HEK293 (cell line): Measurements from ENCODE around the gene RLN3.

ENCODE experiments used
- PRDM1 ChIP-seq: fragments of 450-650 bp; formaldehyde crosslinking; IDR thresholded peaks from 2 replicates; pipeline ENCODE4; 2016; ENCODE audit warnings: missing biosample characterization, missing genetic modification characterization

RLN3 gene

DNA sequence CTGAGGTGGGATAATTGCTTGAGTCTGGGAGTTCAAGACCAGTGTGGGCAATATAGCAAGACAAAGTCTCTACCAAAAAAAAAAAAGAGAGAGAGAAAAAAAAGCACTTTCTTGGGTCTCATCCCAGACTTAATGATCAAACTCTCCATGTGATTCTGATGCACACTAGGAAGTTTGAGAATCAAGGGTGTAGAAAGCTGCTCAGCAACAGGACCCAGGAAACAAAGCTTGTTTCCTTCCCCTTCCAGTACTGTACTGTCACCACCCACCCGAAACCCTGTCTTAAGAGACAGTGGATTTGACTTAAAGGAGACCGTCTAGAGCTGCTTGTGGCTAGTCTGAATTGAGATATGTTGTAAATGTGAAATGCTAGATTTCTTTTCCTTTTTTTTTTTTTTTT is 50.5 kb downstream of the RLN3 start (continued):
- TF ChIP-seq PRDM1 (tag by site-specific recombination) = no peak
